GM19372 (cell line): ENCODE data around the gene TRIM46.
"Not testable (repeated sequence)": the region's sequence is repeated elsewhere in the genome, so short reads cannot be mapped to it uniquely, and the experiment has no call there.

Experiments
- ATAC-seq: cut with Tn5 transposase; IDR thresholded peaks from one replicate; pipeline ENCODE4 v1.9.1; 2021; ENCODE audit warnings: mild to moderate bottlenecking, low read depth, moderate library complexity; ENCODE audit not compliant: unreplicated experiment

TRIM46 gene

GRCh38 chr1:155200920-155201319 lies 27.3 kb downstream of the TRIM46 start:
- no peak for ATAC-seq

DNA sequence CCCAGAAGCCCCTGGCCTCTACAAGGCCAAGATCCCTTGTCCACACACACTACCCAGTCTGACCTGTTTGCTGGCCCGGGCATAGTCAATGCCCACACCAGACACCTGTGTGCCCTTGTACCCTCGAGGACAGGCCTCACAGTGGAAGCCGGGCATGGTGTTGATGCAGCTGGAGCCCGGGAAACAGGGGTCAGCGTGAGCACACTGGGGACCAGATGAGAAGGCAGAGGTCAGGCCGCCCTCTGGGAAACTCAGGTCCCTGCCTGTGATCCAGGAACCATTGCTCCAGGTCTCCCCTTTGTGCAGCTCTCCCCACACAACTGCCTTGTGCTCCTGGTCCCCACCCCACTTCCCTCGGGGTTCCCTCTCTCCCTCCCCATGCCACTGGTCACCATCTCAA lies 28.5 kb downstream of the TRIM46 start:
- no peak for ATAC-seq

GRCh38 chr1:155202731-155203515 lies 29.3 kb downstream of the TRIM46 start:
- no peak for ATAC-seq

DNA sequence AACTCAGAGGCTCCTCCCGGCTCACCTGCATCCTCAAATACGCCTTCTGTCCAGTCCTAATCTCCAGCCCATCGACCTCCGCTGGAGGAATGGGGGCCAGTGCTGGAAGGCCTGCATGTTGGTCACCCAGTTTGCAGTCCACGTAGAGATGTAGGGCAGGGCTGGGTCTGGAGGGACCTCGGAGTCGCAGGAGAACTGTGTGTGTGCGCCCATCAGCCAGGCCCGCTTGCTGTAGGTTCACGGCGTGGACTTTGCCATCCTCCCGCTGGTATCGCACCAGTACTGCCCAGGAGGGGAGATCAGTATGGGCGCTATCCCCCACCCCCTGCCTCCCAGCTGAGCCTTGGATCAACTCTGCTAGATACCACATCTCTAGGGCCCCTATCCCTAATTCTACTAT lies 31.4 kb downstream of the TRIM46 start:
- ATAC-seq = no peak

DNA sequence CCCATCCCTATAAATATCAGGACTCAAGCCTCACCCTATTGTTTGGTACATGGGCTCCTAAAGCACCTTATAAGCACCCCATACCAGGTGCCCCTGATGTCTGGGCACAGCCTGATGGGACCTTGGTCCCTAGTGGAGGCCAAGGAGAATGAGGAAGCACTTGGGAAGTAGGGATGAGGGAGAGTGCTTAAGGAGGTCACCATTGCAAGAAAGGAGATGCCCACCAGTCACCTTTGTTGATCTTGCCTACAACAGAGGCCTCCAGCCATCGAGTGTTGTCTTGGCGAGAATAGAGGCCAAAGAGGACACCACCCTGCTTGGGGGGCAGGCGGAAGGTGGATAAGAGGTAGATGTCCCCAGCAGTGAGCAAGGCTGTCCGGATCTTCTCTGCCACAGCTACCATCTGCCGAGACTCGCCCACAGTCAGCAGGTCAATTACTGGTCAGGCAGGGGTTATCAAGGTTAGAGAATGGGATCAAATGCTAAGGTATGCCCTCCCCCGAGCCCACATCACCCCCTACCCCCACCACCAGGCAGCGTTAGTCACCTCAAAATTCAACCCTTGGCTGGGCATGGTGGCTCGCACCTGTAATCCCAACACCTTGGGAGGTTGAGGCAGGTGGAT lies 32.4 kb downstream of the TRIM46 start:
- ATAC-seq = no peak

- no peak for ATAC-seq
Measured at GRCh38 chr1:155206891-155207805, 33.5 kb downstream of the TRIM46 start.

GRCh38 chr1:155207806-155208540 lies 34.3 kb downstream of the TRIM46 start, which contains the start of gene THBS3:
THBS3 (minus strand) TSS chr1:155207897; CDS start chr1:155207876, 21 bp downstream.
- ATAC-seq = no peak

GRCh38 chr1:155208541-155209311 lies 35.1 kb downstream of the TRIM46 start, which contains the start of gene MTX1:
MTX1 (plus strand) TSS chr1:155208695; CDS start chr1:155208805, 110 bp downstream.
- ATAC-seq = peak; percentile 71

DNA sequence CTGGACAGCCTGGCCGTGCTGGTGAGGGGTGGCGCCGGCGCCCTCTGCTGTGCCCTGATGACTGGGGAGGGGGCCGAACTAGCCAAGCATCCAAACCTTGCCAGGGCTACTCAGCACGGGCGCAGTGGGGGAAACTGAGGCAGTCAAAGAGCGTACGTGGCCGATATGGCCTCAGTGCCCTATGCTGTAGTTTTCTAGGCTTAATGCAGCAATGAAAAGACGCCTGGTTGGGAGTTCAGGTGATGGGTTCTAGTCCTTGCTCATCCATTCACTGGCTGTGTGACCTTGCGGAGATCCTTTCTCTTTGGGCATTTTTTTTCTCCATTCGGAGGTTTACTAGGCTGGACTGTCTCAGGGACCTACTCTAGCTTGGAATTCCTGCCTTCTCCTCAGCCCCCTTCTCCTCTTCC lies 35.7 kb downstream of the TRIM46 start:
- ATAC-seq = no peak

DNA sequence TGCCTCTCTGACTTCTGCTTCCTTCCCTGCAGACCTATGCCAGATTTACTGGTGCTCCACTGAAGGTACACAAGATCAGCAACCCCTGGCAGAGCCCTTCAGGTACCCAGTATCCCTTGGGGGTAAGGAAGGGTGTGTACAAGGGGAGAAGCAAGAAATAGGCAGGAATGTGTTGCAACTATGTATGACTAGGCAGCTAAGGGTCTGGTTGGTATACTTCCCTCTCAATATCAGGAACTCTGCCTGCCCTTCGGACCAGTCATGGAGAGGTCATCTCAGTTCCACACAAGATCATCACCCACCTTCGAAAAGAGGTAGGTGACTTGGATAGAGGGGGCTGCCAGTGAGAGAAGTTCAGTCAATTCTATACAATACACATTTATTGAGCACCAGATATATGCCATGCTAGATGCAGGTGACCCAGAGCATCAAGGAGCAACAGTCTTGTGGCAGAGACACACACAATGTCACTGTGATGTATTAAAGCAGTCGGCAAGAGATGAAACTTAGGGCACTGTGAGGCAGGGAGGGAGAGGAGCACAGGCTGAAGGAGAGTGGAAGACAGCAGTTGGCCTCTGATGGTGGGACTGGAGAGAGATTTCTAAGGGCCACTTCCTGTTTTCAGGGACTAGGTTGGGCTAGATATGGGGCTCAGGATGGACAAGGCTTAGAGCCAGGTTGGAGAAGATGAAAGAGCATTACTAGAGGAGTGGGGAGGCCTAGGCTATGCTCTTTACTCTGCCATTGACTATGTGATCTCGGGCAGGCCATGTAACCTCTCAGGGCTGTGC lies 36.9 kb downstream of the TRIM46 start:
- no peak for ATAC-seq

DNA sequence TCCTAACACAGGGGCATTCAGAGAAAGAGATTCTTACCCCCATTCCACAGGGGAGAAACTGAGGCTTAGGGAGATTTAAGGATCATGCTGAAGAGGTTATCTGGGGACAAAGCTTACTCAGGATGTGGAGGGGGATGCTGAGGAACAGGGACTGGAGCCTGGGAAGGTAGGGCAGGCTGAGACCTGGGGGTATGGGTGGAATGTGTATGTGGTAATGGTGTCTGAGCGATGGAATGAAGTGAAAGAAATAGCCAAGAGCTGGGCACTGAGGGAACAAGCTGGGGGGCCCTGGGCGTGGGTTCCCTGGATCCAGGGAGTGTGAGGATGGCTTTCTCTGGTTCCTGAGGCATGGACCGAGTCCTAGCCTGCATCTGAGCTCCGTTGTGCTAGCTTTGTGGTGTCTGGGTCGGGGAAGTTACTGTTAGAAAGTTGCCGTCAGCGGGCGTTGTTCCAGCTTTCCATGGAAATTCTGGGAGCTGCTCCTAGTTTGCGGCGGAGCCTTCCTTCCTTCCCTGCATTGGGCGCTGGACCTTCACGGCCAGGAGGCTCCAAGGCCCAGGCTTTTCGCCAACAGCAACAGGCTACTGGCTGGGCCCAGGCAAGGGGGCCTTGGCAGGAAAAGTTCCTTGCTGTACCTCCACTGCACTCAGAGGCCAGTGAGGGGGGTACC lies 37.9 kb downstream of the TRIM46 start:
- ATAC-seq = not testable (repeated sequence)

- ATAC-seq = not testable (repeated sequence)
Measured at GRCh38 chr1:155212051-155212440, 38.4 kb downstream of the TRIM46 start.

DNA sequence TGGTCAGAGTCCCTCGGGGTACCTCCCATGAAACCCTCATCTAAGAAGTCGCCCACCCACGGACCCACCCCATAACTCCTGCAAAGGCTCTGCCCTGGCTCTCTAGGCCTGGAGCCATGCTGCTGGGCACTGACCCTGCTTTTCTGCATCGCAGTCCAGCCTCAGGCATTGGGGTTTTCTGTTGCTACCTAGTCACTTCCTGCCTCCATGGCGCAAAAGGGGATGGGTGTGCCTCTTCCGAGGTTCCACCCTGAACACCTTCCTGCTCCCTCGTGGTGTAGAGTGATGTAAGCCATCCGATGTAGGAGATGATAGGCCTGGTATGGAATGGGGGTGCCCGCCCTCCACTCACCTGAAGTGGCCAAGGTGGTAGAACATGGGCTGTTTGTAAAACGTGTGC lies 41.1 kb downstream of the TRIM46 start:
- ATAC-seq = not testable (repeated sequence)

- ATAC-seq = no peak
Measured at GRCh38 chr1:155218854-155219591, 45.4 kb downstream of the TRIM46 start.

GRCh38 chr1:155219592-155220031 lies 46.0 kb downstream of the TRIM46 start:
- ATAC-seq = no peak

DNA sequence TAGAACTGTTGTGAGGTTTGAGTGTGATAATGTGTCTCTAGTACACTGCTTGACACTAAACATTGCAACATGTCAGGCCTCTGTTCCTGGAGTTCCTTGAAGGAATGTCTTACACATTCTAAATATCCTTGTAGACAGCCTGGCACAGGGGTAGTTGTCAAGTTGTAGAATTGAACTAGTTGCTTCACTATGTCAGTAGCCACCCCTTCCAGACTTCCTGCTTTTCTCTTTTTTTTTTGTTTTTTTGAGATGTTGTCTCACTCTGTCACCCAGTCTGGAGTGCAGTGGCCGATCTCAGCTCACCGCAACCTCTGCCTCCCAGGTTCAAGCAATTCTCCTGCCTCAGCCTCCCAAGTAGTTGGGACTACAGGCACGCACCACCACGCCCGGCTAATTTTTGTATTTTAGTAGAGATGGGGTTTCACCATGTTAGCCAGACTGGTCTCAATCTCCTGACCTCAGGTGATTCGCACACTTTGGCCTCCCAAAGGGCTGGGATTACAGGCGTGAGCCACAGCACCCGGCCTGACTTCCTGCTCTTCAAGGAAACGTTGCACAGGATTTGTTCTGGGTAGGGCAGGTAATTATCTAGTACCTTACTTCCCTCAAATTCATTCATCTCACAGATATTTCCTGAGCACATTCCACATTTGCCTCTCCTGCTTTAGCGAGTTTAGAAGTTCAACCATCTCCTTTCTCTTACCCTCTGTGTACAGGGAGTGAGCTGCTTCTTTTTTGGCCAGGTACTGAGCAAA lies 46.7 kb downstream of the TRIM46 start:
- ATAC-seq = not testable (repeated sequence)

DNA sequence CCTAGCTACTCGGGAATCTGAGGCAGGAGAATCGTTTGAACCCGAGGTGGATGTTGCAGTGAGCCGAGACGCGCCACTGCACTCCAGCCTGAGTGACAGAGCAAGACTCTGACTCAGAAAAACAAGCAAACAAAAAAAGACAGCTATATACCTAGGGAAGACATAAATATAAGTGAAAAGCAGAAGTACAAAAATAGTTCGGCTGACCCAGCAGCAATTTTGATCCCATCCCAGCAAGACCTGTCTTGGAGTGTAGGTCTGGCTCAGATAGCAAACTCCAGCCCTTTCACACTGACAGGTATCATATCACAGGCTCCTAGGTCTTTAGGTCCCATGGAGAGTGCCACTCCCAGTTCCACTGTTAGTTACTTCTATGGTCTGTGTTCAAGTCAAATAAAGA lies 49.4 kb downstream of the TRIM46 start:
- no peak for ATAC-seq
